Activated naive CD4-positive, alpha-beta T cell treated with anti-CD3 and anti-CD28 coated beads, Interleukin-2, amount 50 U/mL, for 24 hours (primary cell): ENCODE measurements around the gene CEP164.

ENCODE experiments used
- H3K27ac Mint-ChIP-seq: one replicate; pipeline ENCODE4 v1.8.0; 2021; ENCODE audit warnings: mild to moderate bottlenecking, mixed read lengths
- H3K27me3 Mint-ChIP-seq: one replicate; pipeline ENCODE4 v1.8.0; 2021; ENCODE audit warnings: mixed read lengths
- H3K36me3 Mint-ChIP-seq: one replicate; pipeline ENCODE4 v1.8.0; 2021; ENCODE audit warnings: mixed read lengths
- H3K4me1 Mint-ChIP-seq: one replicate; pipeline ENCODE4 v1.8.0; 2021; ENCODE audit warnings: mixed read lengths
- H3K4me3 Mint-ChIP-seq: one replicate; pipeline ENCODE4 v1.8.0; 2021; ENCODE audit warnings: mild to moderate bottlenecking, mixed read lengths
- H3K9me3 Mint-ChIP-seq: one replicate; pipeline ENCODE4 v1.8.0; 2021; ENCODE audit warnings: mixed read lengths

The CEP164 gene

GRCh38 chr11:117459123-117459978 lies 131.7 kb downstream of the CEP164 start:
- no peaks in the 10 kb centered on the region for H3K4me1 Mint-ChIP-seq
- no peak overlapping the region for H3K27ac Mint-ChIP-seq
- peaks cover 2% of the 10 kb centered on the region for H3K36me3 Mint-ChIP-seq
- peaks cover 1% of the 10 kb centered on the region for H3K27me3 Mint-ChIP-seq
- H3K4me3 Mint-ChIP-seq: no peak overlapping the region
- H3K9me3 Mint-ChIP-seq: peaks cover 4% of the 10 kb centered on the region

GRCh38 chr11:117459979-117460300 lies 132.3 kb downstream of the CEP164 start:
- H3K4me1 Mint-ChIP-seq: no peaks in the 10 kb centered on the region
- H3K9me3 Mint-ChIP-seq: no peaks in the 10 kb centered on the region
- H3K4me3 Mint-ChIP-seq: no peak overlapping the region
- peak overlapping the region; percentile 11 for H3K27ac Mint-ChIP-seq
- no peaks in the 10 kb centered on the region for H3K36me3 Mint-ChIP-seq
- no peaks in the 10 kb centered on the region for H3K27me3 Mint-ChIP-seq

- H3K36me3 Mint-ChIP-seq: no peaks in the 10 kb centered on the region
- H3K27me3 Mint-ChIP-seq: no peaks in the 10 kb centered on the region
- no peak overlapping the region for H3K4me3 Mint-ChIP-seq
- H3K9me3 Mint-ChIP-seq: no peaks in the 10 kb centered on the region
- H3K4me1 Mint-ChIP-seq: no peaks in the 10 kb centered on the region
- no peak overlapping the region for H3K27ac Mint-ChIP-seq
Measured at GRCh38 chr11:117461396-117462182, 133.9 kb downstream of the CEP164 start.

GRCh38 chr11:117462183-117462863 lies 134.7 kb downstream of the CEP164 start:
- Mint-ChIP-seq H3K9me3 (no peaks in the 10 kb centered on the region), H3K27me3 (no peaks in the 10 kb centered on the region), H3K4me1 (no peaks in the 10 kb centered on the region), H3K36me3 (no peaks in the 10 kb centered on the region), H3K4me3 (no peak overlapping the region), H3K27ac (no peak overlapping the region)

GRCh38 chr11:117462864-117463247 lies 135.2 kb downstream of the CEP164 start:
- H3K4me3 Mint-ChIP-seq: no peak overlapping the region
- no peaks in the 10 kb centered on the region for H3K27me3 Mint-ChIP-seq
- H3K4me1 Mint-ChIP-seq: no peaks in the 10 kb centered on the region
- H3K36me3 Mint-ChIP-seq: no peaks in the 10 kb centered on the region
- H3K9me3 Mint-ChIP-seq: no peaks in the 10 kb centered on the region
- H3K27ac Mint-ChIP-seq: no peak overlapping the region
